Measurements from ENCODE around the gene SMPD1.

SMPD1 gene

DNA sequence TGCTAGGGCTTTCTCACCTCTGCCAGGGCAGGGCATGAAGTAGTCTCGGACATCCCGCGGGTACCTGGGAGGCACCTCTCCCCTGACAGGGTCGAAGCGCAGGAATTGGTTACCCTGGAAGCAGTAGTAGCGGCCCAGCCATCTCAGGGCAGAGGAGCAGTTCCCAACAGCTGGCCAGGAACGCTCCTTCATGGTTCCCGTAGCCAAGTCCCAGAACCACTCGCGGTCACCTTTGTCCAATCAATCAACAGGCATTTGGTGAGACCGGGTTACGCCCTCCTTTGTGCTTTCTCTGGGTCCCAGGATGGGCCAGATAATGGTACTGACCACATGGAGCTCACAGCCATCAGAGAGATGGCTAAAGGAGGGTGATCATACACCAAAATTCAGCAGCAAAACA is 47.1 kb downstream of the SMPD1 start:
- H3K4me2 ChIP-seq (ENCODE audit: low read depth, low read length), result no peak overlapping the region
- H3K36me3 ChIP-seq (replicated peaks; ENCODE audit: insufficient read depth, low read length), result no peaks in the 10 kb centered on the region
- H3K4me3 ChIP-seq (ENCODE audit: low read length), result no peak overlapping the region
- no peak overlapping the region for H3K27ac ChIP-seq (ENCODE audit: low read length)
- no peak for DNase-seq
- no peaks in the 10 kb centered on the region for H3K9me2 ChIP-seq (replicated peaks; ENCODE audit: insufficient read depth, low read length)
- no peaks in the 10 kb centered on the region for H3K9me3 ChIP-seq (replicated peaks; ENCODE audit: insufficient read depth, low read length)
- H4K20me1 ChIP-seq (ENCODE audit: insufficient read depth, low read length), result no peaks in the 10 kb centered on the region
- H3K27me3 ChIP-seq (replicated peaks; ENCODE audit: insufficient read depth, low read length), result no peaks in the 10 kb centered on the region
- no peak overlapping the region for H3K9ac ChIP-seq (ENCODE audit: low read length)
- no peak overlapping the region for H2AFZ ChIP-seq (ENCODE audit: low read length)
- H3K79me2 ChIP-seq (ENCODE audit: low read length), result no peaks in the 10 kb centered on the region
- no peaks in the 10 kb centered on the region for H3F3A ChIP-seq (ENCODE audit: insufficient read depth, low read length)
- TF ChIP-seq EZH2phosphoT487 (IDR thresholded peaks at IDR 0.05; ENCODE audit: low read length) (no peak), EZH2 (optimal IDR thresholded peaks at IDR 0.05; ENCODE audit: low read depth, low read length) (no peak)
- TF ChIP-seq, protein P1, sequence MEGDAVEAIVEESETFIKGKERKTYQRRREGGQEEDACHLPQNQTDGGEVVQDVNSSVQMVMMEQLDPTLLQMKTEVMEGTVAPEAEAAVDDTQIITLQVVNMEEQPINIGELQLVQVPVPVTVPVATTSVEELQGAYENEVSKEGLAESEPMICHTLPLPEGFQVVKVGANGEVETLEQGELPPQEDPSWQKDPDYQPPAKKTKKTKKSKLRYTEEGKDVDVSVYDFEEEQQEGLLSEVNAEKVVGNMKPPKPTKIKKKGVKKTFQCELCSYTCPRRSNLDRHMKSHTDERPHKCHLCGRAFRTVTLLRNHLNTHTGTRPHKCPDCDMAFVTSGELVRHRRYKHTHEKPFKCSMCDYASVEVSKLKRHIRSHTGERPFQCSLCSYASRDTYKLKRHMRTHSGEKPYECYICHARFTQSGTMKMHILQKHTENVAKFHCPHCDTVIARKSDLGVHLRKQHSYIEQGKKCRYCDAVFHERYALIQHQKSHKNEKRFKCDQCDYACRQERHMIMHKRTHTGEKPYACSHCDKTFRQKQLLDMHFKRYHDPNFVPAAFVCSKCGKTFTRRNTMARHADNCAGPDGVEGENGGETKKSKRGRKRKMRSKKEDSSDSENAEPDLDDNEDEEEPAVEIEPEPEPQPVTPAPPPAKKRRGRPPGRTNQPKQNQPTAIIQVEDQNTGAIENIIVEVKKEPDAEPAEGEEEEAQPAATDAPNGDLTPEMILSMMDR (IDR thresholded peaks at IDR 0.05; ENCODE audit: low read length), result no peak
- no peaks in the 10 kb centered on the region for H3K4me1 ChIP-seq (ENCODE audit: low read length)

DNA sequence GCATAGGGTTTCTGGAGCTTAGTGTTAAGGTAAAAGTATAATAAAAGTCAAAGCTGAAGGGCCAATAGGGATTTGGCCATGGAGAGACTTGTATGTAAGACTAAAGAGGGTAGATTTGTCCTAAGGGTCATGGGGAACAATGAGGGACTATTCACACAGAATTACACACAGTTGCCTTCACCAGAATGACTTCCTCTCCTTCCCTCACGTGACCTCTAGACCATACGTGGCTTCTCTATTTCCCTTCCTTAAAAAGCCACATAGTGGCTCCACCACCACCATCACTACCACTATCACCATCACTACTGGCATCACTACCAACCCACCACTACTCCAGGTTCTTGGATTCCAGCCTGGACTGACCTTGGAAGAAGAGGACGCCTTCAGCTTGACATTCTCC is 47.7 kb downstream of the SMPD1 start:
- no peak overlapping the region for H3K9ac ChIP-seq (ENCODE audit: low read length)
- no peak overlapping the region for H2AFZ ChIP-seq (ENCODE audit: low read length)
- no peaks in the 10 kb centered on the region for H3K36me3 ChIP-seq (replicated peaks; ENCODE audit: insufficient read depth, low read length)
- no peaks in the 10 kb centered on the region for H3K4me1 ChIP-seq (ENCODE audit: low read length)
- no peaks in the 10 kb centered on the region for H3K79me2 ChIP-seq (ENCODE audit: low read length)
- no peaks in the 10 kb centered on the region for H4K20me1 ChIP-seq (ENCODE audit: insufficient read depth, low read length)
- H3K4me2 ChIP-seq (ENCODE audit: low read depth, low read length), result no peak overlapping the region
- H3K27ac ChIP-seq (ENCODE audit: low read length), result no peak overlapping the region
- TF ChIP-seq, protein P1 (IDR thresholded peaks at IDR 0.05; ENCODE audit: low read length), result no peak
- no peak for TF ChIP-seq EZH2 (optimal IDR thresholded peaks at IDR 0.05; ENCODE audit: low read depth, low read length)
- TF ChIP-seq EZH2phosphoT487 (IDR thresholded peaks at IDR 0.05; ENCODE audit: low read length), result no peak
- H3F3A ChIP-seq (ENCODE audit: insufficient read depth, low read length), result no peaks in the 10 kb centered on the region
- no peaks in the 10 kb centered on the region for H3K9me2 ChIP-seq (replicated peaks; ENCODE audit: insufficient read depth, low read length)
- H3K27me3 ChIP-seq (replicated peaks; ENCODE audit: insufficient read depth, low read length), result no peaks in the 10 kb centered on the region
- no peak for DNase-seq
- H3K4me3 ChIP-seq (ENCODE audit: low read length), result no peak overlapping the region
- no peaks in the 10 kb centered on the region for H3K9me3 ChIP-seq (replicated peaks; ENCODE audit: insufficient read depth, low read length)

DNA sequence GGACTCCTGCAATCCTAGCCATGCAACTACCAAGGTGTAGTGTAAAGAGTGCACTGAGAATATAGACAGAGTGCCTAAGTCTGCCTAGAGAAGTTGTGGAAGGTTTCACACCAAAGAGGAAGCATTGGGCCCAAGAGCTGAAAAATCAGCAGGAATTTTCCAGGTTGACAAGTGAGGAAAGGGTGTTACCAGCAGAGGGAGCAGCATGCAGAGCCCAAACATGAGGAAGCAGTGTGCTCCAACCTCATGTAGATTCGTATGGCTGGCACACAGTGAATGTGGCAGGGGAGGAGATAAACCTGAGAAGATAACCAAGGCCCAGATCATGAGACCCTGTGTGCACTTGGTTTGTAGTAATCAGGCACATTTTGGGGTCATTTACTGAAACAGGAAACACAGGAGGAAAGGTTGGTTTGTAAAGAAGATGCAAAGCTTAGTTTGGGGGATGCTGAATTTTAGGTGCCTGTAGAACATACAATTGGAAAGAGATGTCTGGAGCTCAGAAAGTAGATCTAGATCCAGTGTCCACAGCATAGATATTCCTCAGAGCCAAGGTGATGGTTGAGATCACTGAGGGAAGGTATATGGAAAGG is 48.8 kb downstream of the SMPD1 start:
- Histone ChIP-seq H3K36me3 (replicated peaks; ENCODE audit: insufficient read depth, low read length) (no peaks in the 10 kb centered on the region), H2AFZ (ENCODE audit: low read length) (no peak overlapping the region), H3K4me1 (ENCODE audit: low read length) (no peaks in the 10 kb centered on the region), H4K20me1 (ENCODE audit: insufficient read depth, low read length) (no peaks in the 10 kb centered on the region), H3F3A (ENCODE audit: insufficient read depth, low read length) (no peaks in the 10 kb centered on the region), H3K9ac (ENCODE audit: low read length) (no peak overlapping the region), H3K4me3 (ENCODE audit: low read length) (no peak overlapping the region), H3K27ac (ENCODE audit: low read length) (no peak overlapping the region), H3K9me2 (replicated peaks; ENCODE audit: insufficient read depth, low read length) (no peaks in the 10 kb centered on the region), H3K27me3 (replicated peaks; ENCODE audit: insufficient read depth, low read length) (no peaks in the 10 kb centered on the region), H3K79me2 (ENCODE audit: low read length) (no peaks in the 10 kb centered on the region), H3K9me3 (replicated peaks; ENCODE audit: insufficient read depth, low read length) (no peaks in the 10 kb centered on the region), H3K4me2 (ENCODE audit: low read depth, low read length) (no peak overlapping the region)
- TF ChIP-seq, protein P1 (IDR thresholded peaks at IDR 0.05; ENCODE audit: low read length), result peak; percentile 70
- no peak for TF ChIP-seq EZH2 (optimal IDR thresholded peaks at IDR 0.05; ENCODE audit: low read depth, low read length)
- peak; percentile 37 for DNase-seq
